GM12878 (cell line): Measurements from ENCODE around the gene FOXJ1. TPM values are rescaled to one million over a fixed set of nuclear protein-coding genes. Genes with fewer than 3 reads are reported as not detected.
A peak's percentile ranks its signal among the peaks of the same experiment; 100 is the strongest.

Source experiments
- ATF2 ChIP-seq: IDR thresholded peaks from 2 replicates; pipeline ENCODE4 v1.6.1; 2012; ENCODE audit warnings: low read length, inconsistent platforms
- BCL11A ChIP-seq: IDR thresholded peaks from 2 replicates; pipeline ENCODE4 v1.6.1; 2011; ENCODE audit warnings: low read depth, low read length
- BHLHE40 ChIP-seq, 2 experiments: fragments of 450-650 bp in 1 of 2; IDR thresholded peaks; 2 replicates each; pipeline ENCODE4 v1.6.1; 2011 to 2017; ENCODE audit warnings: low read depth in 2 of 2, borderline replicate concordance in 1 of 2, improper control_type of control experiment in 1 of 2, low read length in 1 of 2, mild to moderate bottlenecking in 1 of 2
- E4F1 ChIP-seq: fragments of 450-650 bp; IDR thresholded peaks from 2 replicates; pipeline ENCODE4 v1.6.1; 2018; ENCODE audit warnings: borderline replicate concordance, mild to moderate bottlenecking; ENCODE audit not compliant: partially characterized antibody
- EZH2 ChIP-seq: IDR thresholded peaks from 2 replicates; pipeline ENCODE4 v1.6.1; 2012; ENCODE audit warnings: low read depth, mild to moderate bottlenecking, control low read depth, inconsistent platforms, low read length, borderline replicate concordance; ENCODE audit not compliant: control insufficient read depth
- HDGF ChIP-seq: fragments of 450-650 bp; IDR thresholded peaks from 2 replicates; pipeline ENCODE4 v1.6.1; 2016; ENCODE audit warnings: antibody characterized with exemption
- HSF1 ChIP-seq: fragments of 150-350 bp; IDR thresholded peaks from 2 replicates; pipeline ENCODE4 v1.6.1; 2014; ENCODE audit warnings: mild to moderate bottlenecking, low read depth, low read length
- IKZF2 ChIP-seq, 2 experiments: fragments of 450-650 bp; IDR thresholded peaks; 2 replicates each; pipeline ENCODE4 v1.6.1; 2017; ENCODE audit warnings: mild to moderate bottlenecking in 2 of 2, moderate library complexity in 2 of 2
- IRF3 ChIP-seq: fragments of 450-650 bp; IDR thresholded peaks from 2 replicates; pipeline ENCODE4 v1.6.1; 2014; ENCODE audit warnings: mild to moderate bottlenecking
- MTA3 ChIP-seq: IDR thresholded peaks from 2 replicates; pipeline ENCODE4 v1.6.1; 2012; ENCODE audit warnings: low read length, inconsistent platforms, borderline replicate concordance
- MXI1 ChIP-seq: fragments of 150-350 bp; IDR thresholded peaks from 2 replicates; pipeline ENCODE4 v1.6.1; 2011; ENCODE audit warnings: low read depth, mild to moderate bottlenecking, inconsistent platforms, low read length, improper control_type of control experiment
- NKRF ChIP-seq: fragments of 450-650 bp; conservative IDR thresholded peaks from 2 replicates; pipeline ENCODE4 v1.6.1; 2017; ENCODE audit warnings: mild to moderate bottlenecking, moderate library complexity
- NR2C1 ChIP-seq: fragments of 450-650 bp; IDR thresholded peaks from 2 replicates; pipeline ENCODE4 v1.6.1; 2017; ENCODE audit warnings: antibody characterized with exemption, mild to moderate bottlenecking, moderate library complexity
- RAD51 ChIP-seq: fragments of 450-650 bp; IDR thresholded peaks from 2 replicates; pipeline ENCODE4 v1.6.1; 2016; ENCODE audit warnings: moderate library complexity, mild to moderate bottlenecking, inconsistent platforms
- RBBP5 ChIP-seq: fragments of 200-600 bp; sonication (generic); conservative IDR thresholded peaks from 2 replicates; pipeline ENCODE4 v1.6.1; 2016
- RCOR1 ChIP-seq: conservative IDR thresholded peaks from 2 replicates; pipeline ENCODE4 v1.6.1; 2012; ENCODE audit warnings: low read depth, low read length, improper control_type of control experiment
- RELA ChIP-seq: fragments of 450-650 bp; IDR thresholded peaks from 2 replicates; pipeline ENCODE4 v1.8.0; 2014; ENCODE audit warnings: borderline replicate concordance; ENCODE audit not compliant: partially characterized antibody
- RFX5 ChIP-seq: IDR thresholded peaks from 2 replicates; pipeline ENCODE4 v1.6.1; 2011; ENCODE audit warnings: low read depth, low read length, improper control_type of control experiment
- SMARCA5 ChIP-seq: fragments of 450-650 bp; IDR thresholded peaks from 2 replicates; pipeline ENCODE4 v1.6.1; 2017; ENCODE audit warnings: mild to moderate bottlenecking
- SRF ChIP-seq, 2 experiments: IDR thresholded peaks; 2 replicates each; pipeline ENCODE4 v1.6.1; 2011; ENCODE audit warnings: low read depth in 2 of 2, low read length in 2 of 2, mild to moderate bottlenecking in 1 of 2, moderate library complexity in 1 of 2
- ZNF217 ChIP-seq: fragments of 450-650 bp; IDR thresholded peaks from 2 replicates; pipeline ENCODE4 v1.6.1; 2017; ENCODE audit warnings: antibody characterized with exemption, mild to moderate bottlenecking
- ZNF384 ChIP-seq: IDR thresholded peaks from 2 replicates; pipeline ENCODE4 v1.6.1; 2012; ENCODE audit warnings: low read depth, mild to moderate bottlenecking, low read length, improper control_type of control experiment, borderline replicate concordance
- polyA plus RNA-seq, 11 experiments: library from polyadenylated mRNA; depleted of rRNA in 4 of 11; unstranded in 6 of 11; stranded (reverse) in 5 of 11; fragments of >200 nt; fragmentation: Nextera tagmentation in 4 of 11; fragmentation: Illumina TruSeq in 1 of 11; extraction: Ambion mirVana in 4 of 11; extraction: Trizol in 1 of 11; gene quantifications; 1 replicate in 1 of 11; 2 replicates in 10 of 11; pipeline versions ENCODE4 v1.2.1 to v1.2.3, GENCODE V29; 2011 to 2016; ENCODE audit warnings: inconsistent platforms in 2 of 11, missing spikeins in 2 of 11, low read depth in 1 of 11
- total RNA-seq, 4 experiments: library from RNA; depleted of rRNA in 3 of 4; stranded (reverse); fragments of >200 nt in 3 of 4; fragmentation: Illumina TruSeq in 1 of 4; extraction: Trizol in 1 of 4; gene quantifications; 2 replicates each; pipeline versions ENCODE4 v1.2.1 to v1.2.3, GENCODE V29; 2013 to 2021

Gene FOXJ1
- total and polyA plus RNA-seq, 10 of the 15 experiments (the other 5 are each of a cell fraction or from before 2014, with no cell fraction given): not detected

- no peak for TF ChIP-seq RFX5
- no peak for TF ChIP-seq RAD51
- TF ChIP-seq RBBP5: no peak
- TF ChIP-seq ATF2: no peak
- TF ChIP-seq NR2C1: no peak
- 0 out of 2 replicates have a peak, but pooled peaks have one; percentile 14 for TF ChIP-seq MXI1
- 0 out of 4 replicates have a peak, but pooled peaks of 1 of the 2 experiments have one; percentile 10 for TF ChIP-seq SRF (IDR thresholded peaks at IDR 0.05; ENCODE audit: low read depth in 2 of 2, low read length in 2 of 2)
- TF ChIP-seq ZNF384: no peak
- peak; percentile 20 for TF ChIP-seq RELA
- TF ChIP-seq MTA3: no peak
- no peak for TF ChIP-seq EZH2
- peak; percentile 31; the same call in 1 of the 2 replicates for TF ChIP-seq HDGF
- TF ChIP-seq BHLHE40 (IDR thresholded peaks at IDR 0.05; ENCODE audit: borderline replicate concordance in 1 of 2, low read depth in 2 of 2, low read length in 1 of 2): no peak
- TF ChIP-seq IRF3: no peak
- no peak; the same call in 1 of the 2 replicates for TF ChIP-seq HSF1
- 0 out of 2 replicates have a peak, but pooled peaks have one; percentile 37 for TF ChIP-seq SMARCA5
- no peak for TF ChIP-seq NKRF
- TF ChIP-seq RCOR1: no peak
- no peak for TF ChIP-seq BCL11A
- TF ChIP-seq ZNF217: no peak
- peak; percentile 34 for TF ChIP-seq E4F1
- no peak for TF ChIP-seq IKZF2 (IDR thresholded peaks at IDR 0.05)
Observed at GRCh38 chr17:76103274-76104139, 37.5 kb downstream of the FOXJ1 start, which contains the start of gene EXOC7 (continued).
